Osteocyte (in vitro differentiated cells): ENCODE results near the gene PTPRN2. TPM values are rescaled to one million over a fixed set of nuclear protein-coding genes. Genes with fewer than 3 reads are reported as not detected.

Source experiments
- DNase-seq: peaks from one replicate; pipeline ENCODE4 v3.0.0; 2021; ENCODE audit warnings: mixed read lengths; ENCODE audit not compliant: unreplicated experiment; ENCODE audit errors: extremely low spot score
- H3K27ac Mint-ChIP-seq: one replicate; pipeline ENCODE4 v1.8.0; 2021; ENCODE audit warnings: mild to moderate bottlenecking, mixed read lengths; ENCODE audit not compliant: unreplicated experiment
- H3K27me3 Mint-ChIP-seq: one replicate; pipeline ENCODE4 v1.8.0; 2021; ENCODE audit warnings: mixed read lengths; ENCODE audit not compliant: unreplicated experiment
- H3K36me3 Mint-ChIP-seq: one replicate; pipeline ENCODE4 v1.8.0; 2021; ENCODE audit warnings: mixed read lengths; ENCODE audit not compliant: unreplicated experiment
- H3K4me1 Mint-ChIP-seq: one replicate; pipeline ENCODE4 v1.8.0; 2021; ENCODE audit warnings: mixed read lengths; ENCODE audit not compliant: unreplicated experiment
- H3K4me3 Mint-ChIP-seq: one replicate; pipeline ENCODE4 v1.8.0; 2021; ENCODE audit warnings: mild to moderate bottlenecking, moderate library complexity, mixed read lengths; ENCODE audit not compliant: unreplicated experiment
- H3K9me3 Mint-ChIP-seq: one replicate; pipeline ENCODE4 v1.8.0; 2021; ENCODE audit warnings: mixed read lengths; ENCODE audit not compliant: unreplicated experiment
- total RNA-seq: library from RNA; stranded (reverse); gene quantifications from 2 replicates; pipeline ENCODE4 v1.2.1, GENCODE V29; 2021
- TF ChIP-seq, protein P1 (sequence below): fragments of 200-600 bp; sonication (generic); IDR thresholded peaks from 2 replicates; pipeline ENCODE4 v1.5.0; 2021; ENCODE audit warnings: antibody characterized with exemption, mild to moderate bottlenecking, moderate library complexity

The PTPRN2 gene
- total RNA-seq, 1 donor from 2014 or later: 0.59 TPM

DNA sequence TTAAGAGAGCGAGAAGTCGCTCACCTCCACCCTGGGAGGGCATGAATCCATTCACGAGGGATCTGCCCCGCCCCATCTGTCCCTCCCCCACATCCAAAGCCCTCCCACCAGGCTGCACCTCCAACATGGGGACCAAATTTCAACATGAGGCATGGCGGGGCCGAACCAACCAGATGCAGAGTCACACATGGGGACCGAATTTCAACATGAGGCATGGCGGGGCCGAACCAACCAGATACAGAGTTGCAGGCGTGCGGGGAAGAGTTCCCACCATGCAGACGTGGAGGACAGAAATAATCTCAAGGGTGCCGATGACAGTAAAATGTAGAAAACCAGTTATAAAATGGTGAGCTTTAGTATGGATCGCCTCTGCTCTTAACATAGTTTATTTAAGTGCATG is 686.5 kb downstream of the PTPRN2 start:
- no peak for DNase-seq
- H3K4me1 Mint-ChIP-seq: no peaks in the 10 kb centered on the region
- H3K27ac Mint-ChIP-seq: no peak overlapping the region
- no peak overlapping the region for H3K4me3 Mint-ChIP-seq
- TF ChIP-seq, protein P1, sequence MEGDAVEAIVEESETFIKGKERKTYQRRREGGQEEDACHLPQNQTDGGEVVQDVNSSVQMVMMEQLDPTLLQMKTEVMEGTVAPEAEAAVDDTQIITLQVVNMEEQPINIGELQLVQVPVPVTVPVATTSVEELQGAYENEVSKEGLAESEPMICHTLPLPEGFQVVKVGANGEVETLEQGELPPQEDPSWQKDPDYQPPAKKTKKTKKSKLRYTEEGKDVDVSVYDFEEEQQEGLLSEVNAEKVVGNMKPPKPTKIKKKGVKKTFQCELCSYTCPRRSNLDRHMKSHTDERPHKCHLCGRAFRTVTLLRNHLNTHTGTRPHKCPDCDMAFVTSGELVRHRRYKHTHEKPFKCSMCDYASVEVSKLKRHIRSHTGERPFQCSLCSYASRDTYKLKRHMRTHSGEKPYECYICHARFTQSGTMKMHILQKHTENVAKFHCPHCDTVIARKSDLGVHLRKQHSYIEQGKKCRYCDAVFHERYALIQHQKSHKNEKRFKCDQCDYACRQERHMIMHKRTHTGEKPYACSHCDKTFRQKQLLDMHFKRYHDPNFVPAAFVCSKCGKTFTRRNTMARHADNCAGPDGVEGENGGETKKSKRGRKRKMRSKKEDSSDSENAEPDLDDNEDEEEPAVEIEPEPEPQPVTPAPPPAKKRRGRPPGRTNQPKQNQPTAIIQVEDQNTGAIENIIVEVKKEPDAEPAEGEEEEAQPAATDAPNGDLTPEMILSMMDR: no peak
- peaks cover 19% of the 10 kb centered on the region for H3K9me3 Mint-ChIP-seq
- H3K27me3 Mint-ChIP-seq: no peaks in the 10 kb centered on the region
- no peaks in the 10 kb centered on the region for H3K36me3 Mint-ChIP-seq

DNA sequence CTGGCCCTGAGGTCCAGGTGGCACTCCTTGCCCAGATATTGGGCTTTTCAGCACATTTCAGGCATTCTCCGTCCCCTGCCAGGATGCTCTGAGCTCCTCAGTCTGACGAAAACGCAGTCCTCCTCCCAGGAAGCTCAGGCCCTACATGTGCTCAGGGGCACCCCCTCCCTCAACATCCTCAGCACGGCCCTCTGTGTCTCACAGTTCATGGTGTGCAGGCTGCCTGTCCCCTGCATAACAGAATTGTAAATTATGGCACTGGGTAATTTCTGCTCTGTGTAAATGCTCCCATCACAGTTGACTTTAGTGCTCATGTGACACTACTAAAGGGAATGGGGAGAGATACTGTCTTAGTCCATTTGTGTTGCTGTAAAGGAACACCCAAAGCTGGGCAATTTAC is 687.1 kb downstream of the PTPRN2 start:
- H3K27me3 Mint-ChIP-seq: no peaks in the 10 kb centered on the region
- no peak overlapping the region for H3K27ac Mint-ChIP-seq
- H3K36me3 Mint-ChIP-seq: no peaks in the 10 kb centered on the region
- TF ChIP-seq, protein P1: no peak
- no peak overlapping the region for H3K4me3 Mint-ChIP-seq
- no peak for DNase-seq
- H3K4me1 Mint-ChIP-seq: no peaks in the 10 kb centered on the region
- peaks cover 19% of the 10 kb centered on the region for H3K9me3 Mint-ChIP-seq

DNA sequence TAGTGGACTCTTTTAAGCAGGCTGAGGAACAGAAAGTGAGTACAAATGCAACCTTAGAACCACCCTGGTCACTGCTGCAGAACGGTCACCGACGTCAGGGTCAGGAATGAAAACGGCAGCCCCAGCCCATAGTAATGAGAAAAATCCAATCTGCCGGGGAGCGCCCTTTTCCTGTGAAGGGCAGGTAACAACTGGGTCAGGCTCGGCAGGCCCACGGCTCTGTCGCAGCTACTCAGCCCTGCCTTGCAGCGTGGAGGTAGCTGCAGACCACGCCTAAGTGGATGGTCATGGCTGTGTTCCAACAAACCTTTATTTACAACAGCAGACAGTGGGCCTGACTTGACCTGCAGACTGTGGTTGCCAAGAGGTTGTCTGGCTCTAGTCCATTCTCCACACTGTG is 687.6 kb downstream of the PTPRN2 start:
- no peak for DNase-seq
- TF ChIP-seq, protein P1: no peak
- H3K27me3 Mint-ChIP-seq: no peaks in the 10 kb centered on the region
- no peak overlapping the region for H3K4me3 Mint-ChIP-seq
- no peaks in the 10 kb centered on the region for H3K36me3 Mint-ChIP-seq
- no peak overlapping the region for H3K27ac Mint-ChIP-seq
- H3K4me1 Mint-ChIP-seq: no peaks in the 10 kb centered on the region
- H3K9me3 Mint-ChIP-seq: peaks cover 19% of the 10 kb centered on the region

DNA sequence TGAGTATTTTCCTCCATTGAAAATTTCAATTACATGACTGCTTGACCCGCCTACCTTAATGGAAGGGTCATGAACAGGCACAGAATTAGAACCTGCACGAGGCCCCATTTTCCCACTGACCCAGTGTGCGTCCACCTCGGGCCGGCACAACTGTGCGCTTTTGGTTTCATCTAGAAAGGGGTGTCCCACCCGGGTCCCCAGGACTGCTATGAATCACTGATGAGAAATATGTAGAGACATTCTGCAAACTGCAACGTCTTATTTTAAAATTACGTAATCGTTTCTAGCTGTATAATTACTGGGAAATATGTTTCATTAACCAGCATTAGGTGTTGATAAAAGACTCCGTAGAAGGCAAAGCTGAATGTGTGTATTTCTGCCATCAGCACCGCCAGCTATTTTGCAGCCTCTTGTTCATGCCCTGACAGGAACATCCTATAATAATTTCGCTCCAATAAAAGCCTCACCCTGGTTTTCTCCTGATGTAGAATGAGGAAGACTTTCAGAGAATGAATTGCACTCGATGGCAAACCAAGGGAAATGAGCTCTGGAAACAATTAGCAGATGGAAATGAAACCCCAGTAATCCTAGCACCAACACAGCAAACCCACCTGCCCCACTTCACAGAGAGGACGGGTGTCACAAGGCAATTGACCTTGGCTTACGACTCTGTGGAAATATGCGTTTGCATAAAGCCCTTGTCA is 688.7 kb downstream of the PTPRN2 start:
- DNase-seq: no peak
- H3K36me3 Mint-ChIP-seq: no peaks in the 10 kb centered on the region
- no peaks in the 10 kb centered on the region for H3K27me3 Mint-ChIP-seq
- TF ChIP-seq, protein P1: no peak
- no peak overlapping the region for H3K4me3 Mint-ChIP-seq
- no peak overlapping the region for H3K27ac Mint-ChIP-seq
- H3K4me1 Mint-ChIP-seq: no peaks in the 10 kb centered on the region
- peaks cover 15% of the 10 kb centered on the region for H3K9me3 Mint-ChIP-seq

DNA sequence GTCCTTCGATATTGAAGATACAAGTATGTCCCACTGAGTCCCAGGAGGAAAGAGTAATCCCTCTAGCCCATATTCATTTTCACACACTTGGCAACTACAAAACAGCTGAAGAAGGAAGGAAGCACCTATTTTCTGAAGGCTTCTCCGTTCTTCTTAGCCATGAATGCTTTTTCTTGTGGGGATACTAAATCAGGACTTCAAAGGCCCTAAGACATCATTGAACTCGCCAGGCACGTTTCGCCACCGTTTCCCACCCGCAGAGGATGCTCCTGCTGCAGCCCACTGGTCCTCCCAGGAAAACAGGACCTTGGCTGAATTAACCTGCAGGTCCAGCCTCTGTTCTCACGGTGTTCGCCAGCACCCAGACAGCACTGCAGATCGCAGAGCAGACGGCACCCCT is 689.4 kb downstream of the PTPRN2 start:
- Mint-ChIP-seq H3K27ac (no peak overlapping the region), H3K36me3 (no peaks in the 10 kb centered on the region), H3K4me3 (no peak overlapping the region), H3K27me3 (no peaks in the 10 kb centered on the region), H3K4me1 (no peaks in the 10 kb centered on the region), H3K9me3 (peaks cover 19% of the 10 kb centered on the region)
- DNase-seq: no peak
- TF ChIP-seq, protein P1: no peak
